NCI-H510A treated with DMSO at 0.1 percent for 48 hours (cell line): ENCODE measurements around the gene ZNF566.
"Not testable (repeated sequence)": the region's sequence is repeated elsewhere in the genome, so short reads cannot be mapped to it uniquely, and the experiment has no call there.

ENCODE experiments used
- DNase-seq: peaks from one replicate; lab custom pipeline; 2025; lab: John Stamatoyannopoulos, UW

ZNF566 gene

GRCh38 chr19:36489118-36489919 lies at the start of gene ZNF566:
Gene ZNF566 (minus strand): TSS chr19:36489561. CDS start chr19:36476557, 13,004 bp downstream.
- peak; percentile 96 for DNase-seq

- DNase-seq: no peak
Measured at GRCh38 chr19:36528921-36529518, 39.7 kb upstream of the ZNF566 start.

GRCh38 chr19:36528194-36528920 lies 39.0 kb upstream of the ZNF566 start, which contains the start of gene ZNF260:
Gene ZNF260 (minus strand): TSS chr19:36528271. CDS start chr19:36515238, 13,033 bp downstream.
- DNase-seq: peak; percentile 97

- no peak for DNase-seq
Measured at GRCh38 chr19:36527873-36528193, 38.5 kb upstream of the ZNF566 start.

GRCh38 chr19:36527341-36527740 lies 38.0 kb upstream of the ZNF566 start:
- no peak for DNase-seq

GRCh38 chr19:36526581-36526980 lies 37.2 kb upstream of the ZNF566 start:
- DNase-seq: no peak

GRCh38 chr19:36524617-36525016 lies 35.3 kb upstream of the ZNF566 start:
- no peak for DNase-seq

- no peak for DNase-seq
Measured at GRCh38 chr19:36514012-36514612, 24.8 kb upstream of the ZNF566 start.

- no peak for DNase-seq
Measured at GRCh38 chr19:36508325-36508724, 19.0 kb upstream of the ZNF566 start.

- no peak for DNase-seq
Measured at GRCh38 chr19:36501973-36502372, 12.6 kb upstream of the ZNF566 start.

GRCh38 chr19:36497001-36497400 lies 7.6 kb upstream of the ZNF566 start:
- DNase-seq: no peak

GRCh38 chr19:36492689-36493453 lies 3.5 kb upstream of the ZNF566 start:
- not testable (repeated sequence) for DNase-seq

GRCh38 chr19:36490846-36491245 lies 1.5 kb upstream of the ZNF566 start:
- not testable (repeated sequence) for DNase-seq

- DNase-seq: peak; percentile 94
Measured at GRCh38 chr19:36489920-36490415, 607 bp upstream of the ZNF566 start.

GRCh38 chr19:36488846-36489117 lies 579 bp downstream of the ZNF566 start:
- DNase-seq: peak; percentile 67

GRCh38 chr19:36488118-36488845 lies 1.1 kb downstream of the ZNF566 start:
- no peak for DNase-seq

- DNase-seq: no peak
Measured at GRCh38 chr19:36483653-36484052, 5.7 kb downstream of the ZNF566 start.

GRCh38 chr19:36482876-36483275 lies 6.5 kb downstream of the ZNF566 start:
- DNase-seq: no peak

- DNase-seq: no peak
Measured at GRCh38 chr19:36460046-36460445, 29.3 kb downstream of the ZNF566 start.

GRCh38 chr19:36456831-36457230 lies 32.5 kb downstream of the ZNF566 start:
- no peak for DNase-seq

GRCh38 chr19:36449059-36449670 lies 40.2 kb downstream of the ZNF566 start:
- no peak for DNase-seq
